ENCODE measurements around the gene SEPTIN14. TPM values are rescaled to one million over a fixed set of nuclear protein-coding genes. Genes with fewer than 3 reads are reported as not detected.

Gene SEPTIN14
- total and polyA plus RNA-seq, 2 donors from 2014 or later, result not detected

DNA sequence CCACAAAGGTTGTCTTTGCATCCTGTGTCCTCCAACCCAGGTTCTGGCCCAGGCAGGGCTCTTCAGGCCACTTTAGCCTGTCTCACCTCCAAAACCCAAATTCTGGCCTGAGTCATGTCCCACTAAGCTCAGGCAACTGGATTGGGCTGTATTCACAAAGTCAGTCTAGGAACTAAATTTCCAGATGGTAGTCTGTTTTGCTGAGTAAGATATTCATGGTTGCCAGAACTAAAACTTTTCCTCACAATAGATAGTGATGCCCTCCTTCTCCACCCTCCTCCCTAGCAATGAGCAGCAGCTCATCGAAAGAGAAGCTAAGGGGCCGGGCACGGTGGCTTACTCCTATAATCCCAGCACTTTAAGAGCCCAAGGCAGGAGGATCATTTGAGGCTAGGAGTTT is 21.8 kb upstream of the SEPTIN14 start:
- H3K9me3 ChIP-seq (ENCODE audit: control insufficient read depth in 2 of 3, insufficient read depth in 1 of 3, low read length in 3 of 3), result no peaks in the 10 kb centered on the region
- H3K36me3 ChIP-seq (ENCODE audit: control insufficient read depth in 2 of 3, insufficient read depth in 3 of 3, low read length in 3 of 3), result no peaks in the 10 kb centered on the region
- intact Hi-C loops (cut with DNase I), result no loop called here
- H3K4me1 ChIP-seq (ENCODE audit: control insufficient read depth in 2 of 3, insufficient read depth in 2 of 3, low read depth in 1 of 3, low read length in 3 of 3), result no peaks in the 10 kb centered on the region
- FAIRE-seq, result no peak
- no peak overlapping the region for H3K27ac ChIP-seq (ENCODE audit: low read depth in 2 of 2, low read length in 2 of 2)
- no peaks in the 10 kb centered on the region for H3K27me3 ChIP-seq (ENCODE audit: control insufficient read depth, insufficient read depth, low read length)
- no peak overlapping the region for H3K4me3 ChIP-seq (ENCODE audit: low read length in 3 of 3)
- no peak overlapping the region for H3K9ac ChIP-seq (ENCODE audit: low read length in 3 of 3)
- TF ChIP-seq, protein P1, sequence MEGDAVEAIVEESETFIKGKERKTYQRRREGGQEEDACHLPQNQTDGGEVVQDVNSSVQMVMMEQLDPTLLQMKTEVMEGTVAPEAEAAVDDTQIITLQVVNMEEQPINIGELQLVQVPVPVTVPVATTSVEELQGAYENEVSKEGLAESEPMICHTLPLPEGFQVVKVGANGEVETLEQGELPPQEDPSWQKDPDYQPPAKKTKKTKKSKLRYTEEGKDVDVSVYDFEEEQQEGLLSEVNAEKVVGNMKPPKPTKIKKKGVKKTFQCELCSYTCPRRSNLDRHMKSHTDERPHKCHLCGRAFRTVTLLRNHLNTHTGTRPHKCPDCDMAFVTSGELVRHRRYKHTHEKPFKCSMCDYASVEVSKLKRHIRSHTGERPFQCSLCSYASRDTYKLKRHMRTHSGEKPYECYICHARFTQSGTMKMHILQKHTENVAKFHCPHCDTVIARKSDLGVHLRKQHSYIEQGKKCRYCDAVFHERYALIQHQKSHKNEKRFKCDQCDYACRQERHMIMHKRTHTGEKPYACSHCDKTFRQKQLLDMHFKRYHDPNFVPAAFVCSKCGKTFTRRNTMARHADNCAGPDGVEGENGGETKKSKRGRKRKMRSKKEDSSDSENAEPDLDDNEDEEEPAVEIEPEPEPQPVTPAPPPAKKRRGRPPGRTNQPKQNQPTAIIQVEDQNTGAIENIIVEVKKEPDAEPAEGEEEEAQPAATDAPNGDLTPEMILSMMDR (IDR thresholded peaks at IDR 0.05; ENCODE audit: borderline replicate concordance, extremely low read depth, insufficient read depth), result no peak
- no peak for DNase-seq

GRCh38 chr7:55878691-55879090 is 16.1 kb upstream of the SEPTIN14 start:
- H3K9ac ChIP-seq (ENCODE audit: low read length in 3 of 3), result no peak overlapping the region
- intact Hi-C loops (cut with DNase I), result no loop called here
- FAIRE-seq (no peak), DNase-seq (peak in 3 of 5 donors; percentile 22 to 88 (median 73))
- H3K36me3 ChIP-seq (ENCODE audit: control insufficient read depth in 2 of 3, insufficient read depth in 3 of 3, low read length in 3 of 3), result no peaks in the 10 kb centered on the region
- TF ChIP-seq, protein P1 (IDR thresholded peaks at IDR 0.05; ENCODE audit: borderline replicate concordance, extremely low read depth, insufficient read depth), result no peak
- no peak overlapping the region for H3K4me3 ChIP-seq (ENCODE audit: low read length in 3 of 3)
- H3K4me1 ChIP-seq (ENCODE audit: control insufficient read depth in 2 of 3, insufficient read depth in 2 of 3, low read depth in 1 of 3, low read length in 3 of 3), result no peaks in the 10 kb centered on the region
- H3K27me3 ChIP-seq (ENCODE audit: control insufficient read depth, insufficient read depth, low read length), result no peaks in the 10 kb centered on the region
- no peaks in the 10 kb centered on the region for H3K9me3 ChIP-seq (ENCODE audit: control insufficient read depth in 2 of 3, insufficient read depth in 1 of 3, low read length in 3 of 3)
- no peak overlapping the region for H3K27ac ChIP-seq (ENCODE audit: low read depth in 2 of 2, low read length in 2 of 2)

- Histone ChIP-seq H3K27ac (ENCODE audit: low read depth in 2 of 2, low read length in 2 of 2) (no peak overlapping the region), H3K4me1 (ENCODE audit: control insufficient read depth in 2 of 3, insufficient read depth in 2 of 3, low read depth in 1 of 3, low read length in 3 of 3) (no peaks in the 10 kb centered on the region), H3K27me3 (ENCODE audit: control insufficient read depth, insufficient read depth, low read length) (no peaks in the 10 kb centered on the region), H3K36me3 (ENCODE audit: control insufficient read depth in 2 of 3, insufficient read depth in 3 of 3, low read length in 3 of 3) (no peaks in the 10 kb centered on the region), H3K9ac (ENCODE audit: low read length in 3 of 3) (no peak overlapping the region), H3K4me3 (ENCODE audit: low read length in 3 of 3) (no peak overlapping the region), H3K9me3 (ENCODE audit: control insufficient read depth in 2 of 3, insufficient read depth in 1 of 3, low read length in 3 of 3) (no peaks in the 10 kb centered on the region)
- FAIRE-seq (no peak), DNase-seq (no peak)
- intact Hi-C loops (cut with DNase I), result no loop called here
- TF ChIP-seq, protein P1 (IDR thresholded peaks at IDR 0.05; ENCODE audit: borderline replicate concordance, extremely low read depth, insufficient read depth), result no peak
These were observed 14.8 kb upstream of the SEPTIN14 start for GRCh38 chr7:55877308-55877707.

DNA sequence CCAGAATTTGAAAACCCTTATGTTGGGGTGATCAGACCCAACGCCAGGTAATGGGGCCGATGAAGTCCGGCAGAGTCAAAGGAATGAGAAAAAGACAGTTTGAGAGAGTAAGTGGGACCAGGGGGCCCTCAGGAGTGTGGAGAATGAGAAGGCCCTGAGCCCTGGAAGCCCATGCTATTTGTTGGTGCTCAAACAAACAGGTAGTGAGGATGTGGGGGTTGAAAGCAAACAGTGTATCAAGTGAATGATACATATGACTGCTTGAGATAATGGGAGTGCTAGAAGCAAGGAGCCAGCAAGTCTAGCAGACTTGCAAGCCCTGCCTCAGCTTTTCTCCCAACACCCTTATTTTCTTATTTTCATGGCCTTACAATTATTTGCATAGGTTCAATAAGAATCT is 11.2 kb upstream of the SEPTIN14 start:
- no peaks in the 10 kb centered on the region for H3K27me3 ChIP-seq (ENCODE audit: control insufficient read depth, insufficient read depth, low read length)
- TF ChIP-seq, protein P1 (IDR thresholded peaks at IDR 0.05; ENCODE audit: borderline replicate concordance, extremely low read depth, insufficient read depth), result no peak
- FAIRE-seq (no peak), DNase-seq (no peak)
- intact Hi-C loops (cut with DNase I), result no loop called here
- no peak overlapping the region for H3K4me3 ChIP-seq (ENCODE audit: low read length in 3 of 3)
- H3K27ac ChIP-seq (ENCODE audit: low read depth in 2 of 2, low read length in 2 of 2), result no peak overlapping the region
- H3K9ac ChIP-seq (ENCODE audit: low read length in 3 of 3), result no peak overlapping the region
- H3K36me3 ChIP-seq (ENCODE audit: control insufficient read depth in 2 of 3, insufficient read depth in 3 of 3, low read length in 3 of 3), result no peaks in the 10 kb centered on the region
- no peaks in the 10 kb centered on the region for H3K4me1 ChIP-seq (ENCODE audit: control insufficient read depth in 2 of 3, insufficient read depth in 2 of 3, low read depth in 1 of 3, low read length in 3 of 3)
- no peaks in the 10 kb centered on the region for H3K9me3 ChIP-seq (ENCODE audit: control insufficient read depth in 2 of 3, insufficient read depth in 1 of 3, low read length in 3 of 3)
